NK-92 treated with Interleukin-12 subunit alpha and Interleukin-12 subunit beta, amount 100 ng/mL, for 24 hours (cell line): ENCODE results near the gene PRKAG2.
"Not testable (repeated sequence)": the region's sequence is repeated elsewhere in the genome, so short reads cannot be mapped to it uniquely, and the experiment has no call there.

Experiments
- DNase-seq: peaks from one replicate; lab custom pipeline; 2025; lab: John Stamatoyannopoulos, UW

PRKAG2 gene

DNA sequence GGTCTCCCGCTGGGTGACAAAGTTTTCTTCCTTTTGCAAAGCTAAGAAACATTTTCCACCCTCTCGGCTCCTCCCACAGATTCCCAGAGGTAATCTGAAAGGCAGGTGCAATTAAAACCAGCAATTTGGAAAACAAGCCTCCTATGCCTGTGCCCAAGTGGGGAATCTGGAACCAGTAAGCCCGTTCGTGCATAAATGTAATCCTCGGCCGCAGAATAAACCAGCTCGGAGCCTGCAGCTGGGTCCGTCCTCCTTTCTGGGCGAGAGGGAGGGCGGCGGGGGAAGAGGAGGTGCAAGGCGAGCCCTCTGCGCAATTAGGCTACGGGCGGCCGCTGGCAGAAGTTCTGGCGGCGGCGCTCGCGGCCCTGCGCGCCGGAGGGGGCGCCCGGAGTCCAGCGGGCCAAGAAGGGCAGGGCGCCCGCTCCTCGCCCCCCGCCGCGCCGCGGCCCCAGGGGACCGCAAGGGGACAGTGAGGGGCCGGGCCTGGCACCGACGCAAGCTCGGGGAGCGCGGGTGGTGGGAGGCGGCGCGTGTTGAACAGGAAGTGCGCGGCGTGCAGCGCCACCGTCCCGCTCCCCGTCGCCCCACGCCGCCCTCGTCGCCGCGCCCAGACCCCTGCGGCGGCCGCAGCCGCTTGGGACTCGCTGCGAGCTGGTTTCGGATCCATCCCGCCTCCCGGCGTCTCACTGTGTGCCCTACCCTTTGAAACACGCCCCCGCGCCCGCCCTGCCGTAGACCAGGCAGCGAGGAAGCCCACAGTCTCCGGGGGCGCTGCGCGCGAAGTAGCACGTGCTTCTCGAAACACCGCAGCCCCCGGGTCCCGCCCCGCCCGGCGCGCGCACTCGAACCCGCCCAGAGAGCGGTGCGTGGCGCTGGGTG lies at the start of gene PRKAG2:
PRKAG2 (minus strand) TSS at position 217 of the 879 bp plus-strand sequence. CDS start 495 bp downstream, outside the sequence.
- DNase-seq, result no peak

DNA sequence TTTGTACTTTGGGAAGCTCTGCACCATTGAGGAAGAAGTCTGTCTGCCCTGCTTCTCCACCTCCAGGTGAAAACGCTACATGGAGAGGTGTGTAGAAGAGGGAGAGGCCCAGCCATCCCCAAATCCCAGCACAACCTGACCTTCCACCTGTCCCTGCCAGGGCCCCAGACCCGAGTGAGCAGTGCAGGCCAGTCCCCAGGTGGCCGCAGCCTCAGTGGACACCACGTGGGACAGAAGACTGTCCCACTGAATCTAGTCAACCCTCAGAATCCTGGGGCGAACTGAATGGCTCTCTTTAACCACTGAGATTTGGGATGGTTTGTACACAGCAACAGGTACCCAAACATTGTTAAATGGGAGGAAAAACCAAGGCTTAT lies 49.4 kb upstream of the PRKAG2 start:
- DNase-seq, result no peak

DNA sequence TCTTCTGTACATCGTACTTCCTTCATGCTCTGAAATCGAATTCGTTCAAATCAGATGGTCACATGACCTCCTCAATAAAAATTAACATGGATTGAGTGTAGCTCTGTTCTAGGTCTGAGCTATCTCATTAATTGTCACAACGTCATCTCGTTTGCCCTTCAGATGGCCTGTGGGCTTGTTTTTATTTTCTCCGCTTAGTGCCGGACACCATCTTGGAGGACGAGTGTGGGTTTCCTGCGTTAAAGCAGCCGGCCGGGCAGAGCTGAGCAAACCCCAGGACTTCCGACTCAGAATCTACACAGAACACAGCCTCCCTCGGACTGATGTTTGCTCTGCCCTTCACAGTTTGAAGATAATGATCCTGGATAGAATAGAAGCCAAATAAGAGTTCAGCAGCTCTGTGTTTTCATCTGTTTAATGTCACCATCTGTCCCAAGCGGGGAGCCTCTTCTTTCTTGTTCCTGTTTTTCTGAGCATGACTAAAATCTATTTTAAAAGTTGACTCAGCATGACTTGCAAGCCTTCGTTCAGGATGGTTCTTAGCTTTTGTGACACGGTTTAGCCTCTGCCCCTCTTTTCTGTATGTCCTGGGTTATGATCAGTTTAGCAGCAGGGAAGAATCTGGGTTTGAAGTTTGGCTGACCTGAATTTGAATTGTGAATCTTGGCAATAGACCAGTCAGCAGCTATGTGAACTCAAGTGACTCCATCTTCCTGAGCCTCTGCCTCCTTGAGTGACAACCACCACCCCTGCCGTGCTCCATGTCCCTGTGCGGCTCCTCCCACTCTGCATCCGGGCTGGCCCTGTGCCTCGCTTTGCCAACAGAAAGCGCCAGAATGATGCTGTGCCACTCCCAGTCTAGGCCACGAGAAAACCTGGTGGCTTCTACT lies 48.8 kb upstream of the PRKAG2 start:
- DNase-seq, result no peak

DNA sequence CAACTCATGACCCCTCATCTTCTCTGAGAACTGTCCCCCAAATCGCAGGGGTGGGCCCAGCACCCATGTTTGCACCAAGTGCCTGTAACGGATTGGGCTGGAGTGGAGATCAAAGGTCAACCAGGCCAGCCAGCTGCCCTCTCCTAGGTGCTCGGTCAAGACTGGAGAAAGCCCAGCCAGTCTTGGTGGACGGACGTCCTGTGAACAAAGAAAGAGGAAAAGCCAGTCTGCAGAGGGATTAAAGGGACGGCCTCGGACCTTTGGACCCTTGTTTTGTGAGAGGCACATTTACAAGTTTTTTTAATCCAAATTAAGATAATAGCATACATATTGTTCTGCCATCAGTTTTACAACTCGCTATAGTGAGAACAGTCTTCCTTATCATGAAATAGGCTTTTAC lies 47.6 kb upstream of the PRKAG2 start:
- no peak for DNase-seq

DNA sequence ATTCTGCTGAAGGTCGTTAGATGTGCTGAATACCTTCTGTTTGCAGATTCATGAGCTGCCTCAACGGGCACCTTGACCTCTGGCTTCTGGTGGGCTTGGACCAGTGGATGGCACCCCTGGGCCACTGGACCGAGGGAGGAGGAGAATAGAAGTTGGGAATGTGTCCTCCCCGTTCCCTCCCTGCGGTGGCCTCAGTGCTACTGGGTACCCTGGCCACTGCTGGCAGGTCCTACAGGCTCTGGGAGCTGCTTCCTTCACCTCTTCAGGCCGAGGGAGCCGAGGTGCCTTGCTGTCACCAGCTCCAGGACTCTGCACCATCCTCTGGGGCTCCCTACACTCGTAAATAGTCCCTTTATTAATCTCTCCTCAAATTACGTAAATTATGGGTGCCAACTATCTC lies 47.1 kb upstream of the PRKAG2 start:
- no peak for DNase-seq

DNA sequence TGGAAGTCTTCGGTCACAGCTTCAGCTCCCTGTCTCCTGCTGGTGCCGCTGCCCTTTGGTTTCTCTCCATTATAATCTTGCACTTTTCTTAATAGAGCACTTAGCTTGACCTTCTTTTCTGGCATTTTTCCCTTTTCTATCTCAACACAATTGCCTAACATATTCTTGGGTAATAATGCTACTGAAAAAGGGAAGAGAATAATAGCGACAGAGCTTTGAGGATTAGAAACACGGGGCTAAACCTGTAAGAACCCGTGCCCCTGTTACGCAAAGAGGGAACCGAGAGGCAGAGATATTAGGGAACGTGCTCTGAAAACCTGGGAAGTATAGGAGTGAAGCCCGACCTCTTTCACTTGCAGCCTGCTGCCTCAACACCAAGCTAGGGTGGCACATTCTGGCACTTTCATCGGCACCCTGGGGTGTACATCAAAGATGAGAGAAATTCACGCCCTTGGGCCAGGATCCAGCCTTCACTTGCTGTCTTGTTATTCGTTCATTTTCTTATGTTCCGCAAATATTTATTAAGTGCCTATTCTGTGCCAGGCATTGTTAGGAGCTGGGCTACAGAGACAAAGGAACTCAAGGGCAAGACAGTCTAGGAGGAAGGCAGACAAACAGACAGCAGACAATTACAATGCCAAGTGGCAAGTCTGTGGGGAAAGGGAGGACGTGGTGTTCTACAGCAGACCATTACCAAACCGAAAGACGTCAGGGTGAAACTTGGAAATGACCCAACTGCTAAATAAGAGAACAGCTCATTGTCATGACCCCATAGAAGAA lies 46.4 kb upstream of the PRKAG2 start:
- DNase-seq, result no peak

DNA sequence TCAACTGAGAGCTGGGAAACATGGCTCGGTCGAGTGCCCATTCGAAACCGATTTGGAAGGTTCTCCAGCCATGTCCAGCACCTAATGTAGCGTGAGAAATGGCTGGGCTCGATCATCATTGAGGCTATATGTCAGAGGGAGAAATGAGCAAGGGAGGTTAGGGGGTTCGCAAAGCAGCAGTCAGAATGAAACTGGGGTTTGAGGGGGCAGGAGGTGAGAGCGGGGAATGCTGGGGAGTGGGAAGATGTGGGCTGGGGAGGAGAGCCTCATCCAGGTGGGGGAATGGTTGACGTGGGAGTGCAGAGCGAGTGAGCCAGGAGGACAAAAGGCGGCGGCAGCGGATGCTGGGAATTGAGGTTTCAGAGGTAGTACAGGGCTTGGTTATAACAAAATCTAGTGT lies 44.5 kb upstream of the PRKAG2 start:
- DNase-seq, result no peak

DNA sequence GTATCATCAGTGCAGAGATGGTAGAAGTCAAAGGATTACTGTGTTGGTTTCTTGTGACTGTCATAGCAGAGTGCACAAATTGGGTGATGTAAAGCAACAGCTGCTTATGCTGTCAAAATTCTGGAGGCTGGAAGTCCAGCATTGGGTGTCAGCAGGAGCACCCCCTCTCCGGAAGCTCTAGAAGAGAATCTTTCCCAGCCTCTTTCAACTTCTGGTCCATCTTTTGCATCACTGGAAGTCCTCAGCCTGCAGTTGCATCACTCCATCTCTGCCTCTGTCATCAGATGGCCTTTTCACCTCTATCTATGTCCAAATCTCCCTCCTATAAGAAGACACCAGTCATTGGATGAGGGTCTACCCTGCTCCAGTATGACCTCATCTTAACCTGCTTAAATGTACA lies 43.6 kb upstream of the PRKAG2 start:
- DNase-seq, result no peak

DNA sequence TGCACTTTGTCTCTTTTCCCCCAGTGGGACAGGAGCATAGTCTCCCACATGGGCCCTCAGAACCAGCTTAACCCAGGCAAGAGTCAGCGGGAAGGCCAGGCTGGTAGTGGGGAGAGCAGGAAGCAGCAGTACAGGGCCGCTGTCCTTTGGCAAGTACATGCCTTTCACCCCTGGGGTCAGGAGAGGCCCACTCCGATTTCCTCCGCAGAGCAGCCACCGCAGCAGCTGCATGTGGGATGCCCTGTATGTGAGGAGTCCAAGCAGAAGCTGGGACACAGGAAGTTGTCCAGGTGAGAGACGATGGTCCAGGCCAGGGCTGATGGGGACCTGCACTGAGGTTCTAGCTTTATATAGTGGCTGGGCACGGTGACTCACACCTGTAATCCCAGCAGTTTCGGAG lies 42.7 kb upstream of the PRKAG2 start:
- no peak for DNase-seq

DNA sequence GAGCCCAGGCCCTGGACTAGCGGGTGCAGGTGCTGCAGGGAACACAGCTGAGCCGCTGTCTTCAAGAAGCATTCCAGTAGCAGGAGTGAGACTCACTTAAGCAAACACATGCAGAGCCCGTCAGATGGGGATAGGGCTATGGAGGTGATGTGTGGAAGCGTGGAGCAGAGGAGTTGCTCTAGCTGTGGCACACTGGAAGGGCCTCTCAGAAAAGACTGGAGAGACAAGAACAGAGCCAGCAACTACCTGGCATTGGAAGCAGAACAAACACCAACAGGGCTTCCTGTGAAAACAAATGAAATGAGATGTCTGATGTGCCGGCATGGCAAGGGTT lies 41.6 kb upstream of the PRKAG2 start:
- no peak for DNase-seq

DNA sequence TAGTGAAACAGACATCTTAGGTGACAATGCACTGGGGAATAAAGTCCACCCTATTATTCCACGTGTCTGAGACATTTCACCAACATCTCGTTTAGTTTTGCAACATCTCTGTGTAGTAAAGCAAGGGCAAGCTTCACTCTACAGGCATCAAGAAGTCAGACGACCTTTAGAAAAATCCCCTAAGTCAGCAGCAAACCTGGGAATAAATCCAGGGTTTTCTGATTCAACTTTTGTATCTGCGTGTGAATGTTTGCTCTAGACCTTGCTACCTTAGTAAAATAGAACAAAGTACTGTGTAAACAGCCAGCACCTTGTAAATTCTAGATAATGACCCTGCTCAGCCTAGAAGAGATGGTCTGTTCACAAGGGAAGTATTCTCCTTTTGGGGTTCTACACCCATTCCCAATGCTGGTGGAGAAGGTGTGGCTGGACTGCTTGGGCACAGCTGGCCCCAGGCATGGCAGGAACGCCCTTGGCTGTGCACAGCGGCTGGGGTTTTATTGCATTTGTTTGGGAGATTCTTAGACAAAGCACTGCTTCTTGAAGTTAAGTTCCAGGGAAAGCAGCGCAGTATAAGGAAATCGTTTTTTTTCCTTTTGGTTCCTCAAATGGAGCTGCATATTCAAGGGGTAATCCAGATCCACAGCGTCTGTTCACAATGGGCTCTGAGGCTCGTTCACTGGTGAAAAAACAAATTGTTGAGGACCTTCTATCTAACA lies 41.0 kb upstream of the PRKAG2 start:
- no peak for DNase-seq

DNA sequence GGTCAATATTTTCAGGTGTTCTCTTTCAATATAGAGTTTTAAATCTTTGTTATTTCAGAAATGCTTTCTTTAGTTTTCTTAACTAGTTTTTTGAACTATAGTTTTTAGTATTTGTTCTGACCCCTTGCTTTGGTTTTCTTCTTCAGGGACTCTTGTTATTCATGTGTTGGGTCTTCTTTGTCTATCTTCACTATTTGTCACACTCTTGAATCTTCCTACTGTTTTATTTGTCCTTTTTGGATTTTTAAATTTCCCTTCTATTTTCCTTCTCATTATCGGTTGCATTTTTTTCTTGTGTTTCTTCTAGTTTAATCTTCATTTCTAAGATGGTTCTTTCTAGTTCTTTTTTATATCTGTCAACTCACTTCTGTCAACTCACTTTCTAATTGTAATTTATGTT lies 37.1 kb upstream of the PRKAG2 start:
- no peak for DNase-seq

DNA sequence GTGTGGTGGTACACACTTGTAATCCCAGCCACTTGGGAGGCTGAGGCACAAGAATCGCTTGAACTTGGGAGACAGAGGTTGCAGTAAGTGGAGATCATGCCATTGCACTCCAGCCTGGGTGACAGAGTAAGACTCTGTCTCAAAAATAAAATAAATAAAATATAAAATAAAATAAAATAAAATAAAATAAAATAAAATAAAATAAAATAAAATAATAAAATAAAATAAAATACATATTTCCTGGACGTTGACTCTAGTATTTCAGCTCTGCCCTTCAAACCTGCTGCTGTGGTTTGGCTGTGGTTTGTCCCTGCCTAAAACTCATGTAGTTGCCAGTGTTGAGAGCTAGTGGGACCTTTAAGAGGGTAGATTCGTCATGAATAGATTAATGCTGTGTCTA lies 33.7 kb upstream of the PRKAG2 start:
- DNase-seq, result not testable (repeated sequence)

DNA sequence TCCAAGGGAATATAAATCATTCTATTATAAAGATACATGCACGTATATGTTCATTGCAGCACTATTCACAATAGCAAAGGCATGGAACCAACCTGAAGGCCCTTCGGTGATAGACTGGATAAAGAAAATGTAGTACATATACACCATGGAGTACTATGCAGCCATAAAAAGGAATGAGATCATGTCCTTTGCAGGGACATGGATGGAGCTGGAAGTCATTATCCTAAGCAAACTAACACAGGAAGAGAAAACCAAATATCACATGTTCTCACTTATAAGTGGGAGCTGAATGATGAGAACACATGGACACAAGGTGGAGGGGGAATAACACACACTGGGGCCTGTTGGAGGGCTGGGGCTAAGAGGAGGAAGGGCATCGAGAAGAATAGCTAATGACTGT lies 30.2 kb upstream of the PRKAG2 start:
- DNase-seq, result not testable (repeated sequence)

DNA sequence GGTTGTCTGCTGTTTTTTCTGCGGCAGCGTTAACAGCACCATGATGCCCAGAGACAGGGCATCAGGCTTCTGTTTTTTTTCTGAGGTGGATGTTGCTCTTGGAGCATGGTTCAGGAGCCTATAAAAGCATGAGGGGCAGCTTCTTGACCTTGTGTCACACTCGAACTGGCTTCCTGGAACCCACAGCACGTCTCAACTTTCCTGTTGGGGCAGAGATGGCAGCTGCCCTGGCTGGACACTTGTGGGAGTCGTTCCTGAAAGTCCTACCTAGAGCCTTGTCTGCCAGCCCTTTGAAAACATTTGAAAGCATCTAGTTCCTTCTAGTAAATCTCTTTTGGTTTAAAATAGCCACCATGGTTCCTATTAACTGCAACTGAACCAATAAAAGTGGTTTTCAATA lies 28.9 kb upstream of the PRKAG2 start:
- no peak for DNase-seq

DNA sequence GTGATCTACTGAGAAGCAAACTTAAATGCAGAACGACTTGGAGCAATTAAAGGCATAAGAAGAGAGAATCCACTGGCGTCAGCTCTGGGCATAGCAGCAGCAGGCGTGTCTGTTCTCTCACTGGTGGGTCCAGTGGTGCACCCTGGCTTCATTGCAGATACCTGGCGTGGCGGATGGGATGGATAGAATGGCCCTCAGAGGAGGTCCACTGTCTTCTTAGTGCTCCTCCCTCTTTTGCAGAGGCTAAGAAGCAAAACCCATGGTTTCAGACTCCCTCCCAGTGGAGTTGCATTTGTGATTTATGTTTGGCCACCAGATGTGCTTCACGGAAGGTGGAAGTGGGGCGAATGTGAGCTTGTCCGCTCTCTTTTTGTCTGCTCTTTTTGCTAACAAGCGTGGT lies 28.4 kb upstream of the PRKAG2 start:
- no peak for DNase-seq

DNA sequence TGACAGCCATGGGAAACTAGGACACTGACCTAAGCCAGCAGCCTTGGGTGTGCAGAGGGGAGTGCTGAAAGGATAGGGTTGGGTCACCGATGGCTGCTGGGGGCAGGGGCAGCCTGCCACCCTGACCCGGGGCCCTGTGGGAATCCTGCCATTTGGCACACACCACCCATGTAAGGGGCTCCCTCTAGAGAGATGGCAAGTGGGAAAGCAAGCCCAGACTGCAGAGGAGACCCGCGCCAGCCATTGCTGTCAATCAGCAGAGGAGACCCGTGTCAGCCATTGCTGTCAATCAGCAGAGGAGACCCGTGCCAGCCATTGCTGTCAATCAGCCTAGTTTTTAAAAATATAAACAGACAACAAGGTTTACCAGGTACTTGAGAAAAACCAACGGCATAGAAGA lies 27.4 kb upstream of the PRKAG2 start:
- DNase-seq, result no peak

DNA sequence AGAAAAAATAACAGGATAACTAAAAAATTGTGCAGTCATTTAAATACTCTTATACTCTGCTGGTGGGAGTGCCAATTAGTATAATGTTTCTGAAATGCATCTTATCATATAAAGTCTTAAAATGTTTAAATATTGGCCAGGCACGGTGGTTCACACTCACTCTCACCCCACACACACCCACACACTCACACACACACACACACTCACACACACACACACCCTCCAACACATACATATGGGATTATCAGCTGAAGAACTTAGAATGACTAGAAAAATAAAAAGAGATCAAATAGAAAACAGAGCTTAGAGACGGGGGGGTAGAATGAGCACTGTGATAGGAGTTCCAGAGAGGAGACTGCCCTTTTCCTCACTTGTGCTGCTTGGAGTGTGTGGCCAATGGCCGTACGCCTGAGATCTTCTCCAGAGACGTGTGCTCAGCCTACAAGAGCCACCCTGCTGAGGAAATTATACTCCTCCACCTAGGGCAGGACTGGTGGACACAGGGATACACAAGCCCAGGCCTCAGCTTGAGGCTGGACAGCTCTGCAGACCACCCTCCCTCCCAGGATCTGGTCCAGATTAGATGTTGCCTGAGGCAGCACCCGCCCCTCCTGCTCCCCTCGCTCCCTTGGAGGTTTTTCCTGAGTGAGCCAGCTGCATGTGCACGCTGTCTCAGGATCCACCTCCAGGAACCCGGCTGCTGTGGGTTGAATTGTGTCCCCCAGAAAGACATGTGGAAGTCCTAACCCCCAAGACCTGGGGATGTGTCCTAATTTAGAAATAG lies 26.5 kb upstream of the PRKAG2 start:
- no peak for DNase-seq

DNA sequence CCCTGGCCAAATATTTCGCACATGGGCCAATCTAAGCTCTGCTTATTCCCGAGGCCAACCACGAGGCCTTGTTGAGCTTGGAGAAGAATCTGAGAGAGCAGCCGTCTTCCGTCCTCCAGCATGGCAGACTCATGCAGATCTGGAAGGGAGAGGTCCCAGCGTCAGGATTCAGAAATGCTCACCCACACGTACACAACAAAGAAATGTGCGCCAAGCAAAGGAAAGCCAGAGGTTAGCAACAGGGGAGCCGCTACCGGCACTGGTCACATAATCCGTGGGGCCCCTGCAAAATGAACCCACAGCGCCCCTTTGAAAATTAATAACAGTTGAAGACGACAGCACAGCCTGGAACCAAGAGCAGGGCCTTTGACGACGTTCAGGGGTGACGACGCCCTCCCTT lies 25.4 kb upstream of the PRKAG2 start:
- DNase-seq, result no peak

DNA sequence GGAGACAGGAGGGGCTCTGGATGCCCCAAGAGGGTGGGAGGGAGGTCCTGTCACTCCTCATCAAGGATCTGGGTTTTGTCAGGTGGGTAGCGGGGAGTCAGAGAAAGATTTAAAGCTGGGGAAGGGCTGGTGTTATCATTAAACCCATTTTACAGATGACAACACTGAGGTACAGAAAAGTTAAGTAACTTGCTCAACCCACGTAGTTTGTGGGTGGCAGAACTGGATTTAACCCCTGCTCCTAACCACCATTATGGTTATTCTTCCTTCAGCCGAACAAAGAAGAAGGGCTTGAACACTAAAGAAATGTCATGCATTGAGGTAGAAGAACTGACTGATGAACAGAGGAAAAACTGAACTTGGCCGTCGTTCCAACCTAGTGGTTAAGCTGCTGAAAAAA lies 24.9 kb upstream of the PRKAG2 start:
- DNase-seq, result no peak

DNA sequence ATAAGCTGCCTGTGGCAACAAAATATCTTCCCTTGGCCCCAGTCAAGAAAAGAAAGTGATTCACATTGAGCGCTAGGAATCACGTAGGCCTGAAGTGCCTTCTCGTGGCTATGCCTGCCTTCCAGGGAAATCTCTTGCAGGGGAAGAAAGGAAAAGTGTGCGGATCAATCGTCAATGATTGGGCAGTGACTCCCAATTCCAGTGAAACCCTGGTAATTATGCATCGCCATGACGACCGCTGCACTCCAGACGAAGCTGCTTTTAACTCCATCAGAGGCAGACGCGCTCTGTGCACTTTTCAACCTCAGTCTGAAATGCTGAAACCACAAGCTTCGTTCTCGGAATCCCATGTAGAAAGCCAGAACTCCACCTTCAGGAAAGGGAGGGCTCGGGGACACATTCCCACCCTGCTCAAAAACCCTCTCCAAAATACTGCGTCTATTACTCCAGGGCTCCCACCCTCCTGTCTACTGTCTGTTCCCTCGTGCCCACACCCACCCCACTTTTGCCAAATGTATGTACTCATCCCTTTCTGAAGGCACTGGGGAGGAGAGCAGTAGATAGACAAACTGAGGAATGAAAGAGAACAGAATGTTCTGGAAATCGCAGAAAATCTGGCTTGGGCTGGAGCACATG lies 24.2 kb upstream of the PRKAG2 start:
- no peak for DNase-seq
